GM10266 (cell line): ENCODE data around the gene ERCC8.

Experiments
- DNase-seq: peaks from one replicate; pipeline ENCODE4 v3.0.0; 2012; ENCODE audit errors: extremely low spot score
- CTCF ChIP-seq: IDR thresholded peaks from 2 replicates; pipeline ENCODE4 v1.5.1; 2012; ENCODE audit warnings: mild to moderate bottlenecking, low read depth; ENCODE audit not compliant: control insufficient read depth, insufficient read depth; ENCODE audit errors: missing control alignments

Gene ERCC8

GRCh38 chr5:60842871-60843385, 101.9 kb downstream of the ERCC8 start:
- no peak for DNase-seq
- TF ChIP-seq CTCF = no peak

GRCh38 chr5:60841361-60841760, 103.5 kb downstream of the ERCC8 start:
- no peak for TF ChIP-seq CTCF
- DNase-seq = no peak

- no peak for TF ChIP-seq CTCF
- DNase-seq = no peak
Measured at GRCh38 chr5:60836131-60836530, 108.7 kb downstream of the ERCC8 start.

- DNase-seq = no peak
- no peak for TF ChIP-seq CTCF
Measured at GRCh38 chr5:60835554-60835953, 109.3 kb downstream of the ERCC8 start.

GRCh38 chr5:60833520-60833919, 111.3 kb downstream of the ERCC8 start:
- DNase-seq = no peak
- no peak for TF ChIP-seq CTCF

- no peak for TF ChIP-seq CTCF
- no peak for DNase-seq
Measured at GRCh38 chr5:60830581-60831127, 114.2 kb downstream of the ERCC8 start.

- no peak for TF ChIP-seq CTCF
- no peak for DNase-seq
Measured at GRCh38 chr5:60829490-60830266, 115.2 kb downstream of the ERCC8 start.
